K562 (cell line): ENCODE data around the gene NUMB. TPM values are rescaled to one million over a fixed set of nuclear protein-coding genes. Genes with fewer than 3 reads are reported as not detected.

Experiments
- ATAC-seq: fragments of 200-7000 bp; cut with Tn5 transposase; 3 replicates; pipeline ENCODE4 v1.9.1; 2020; ENCODE audit warnings: moderate library complexity
- BruUV-seq: library from RNA; stranded (reverse); fragments of 400-500 nt; replicated peaks from 2 replicates; lab custom pipeline; 2021; lab: Mats Ljungman, UMichigan
- CTCF ChIA-PET: fragments of 300-600 bp; formaldehyde crosslinking; extraction: SDS; loops from one replicate; lab custom pipeline; 2021; ENCODE audit warnings: low intra/inter-chr PET ratio; lab: Yijun Ruan, JAX
- POLR2A ChIA-PET: fragments of 300-600, 350-650 bp; sonication (Branson Sonifier 250); formaldehyde crosslinking; extraction: SDS; loops from one replicate; lab custom pipeline; 2021; ENCODE audit warnings: antibody characterized with exemption, inconsistent platforms; lab: Yijun Ruan, JAX
- DNase-seq, 4 experiments: peaks; one replicate each; pipeline versions ENCODE4 v3.0.0 to v3.0.0-alpha.2; 2011 to 2018; ENCODE audit warnings: low spot score in 3 of 4, mixed read lengths in 3 of 4; ENCODE audit errors: extremely low read depth in 1 of 4
- FAIRE-seq: peaks from 2 replicates; lab custom pipeline; 2011; peaks lifted over from hg19 to GRCh38; lab: Jason Lieb, UNC
- H2AFZ ChIP-seq: 2 replicates; pipeline ENCODE4 v1.6.0; 2011; ENCODE audit warnings: low read depth, low read length, control low read depth, inconsistent platforms
- H3K27ac ChIP-seq: fragments of 200-600 bp; 3 replicates; pipeline ENCODE4 v1.8.0; 2011; ENCODE audit warnings: low read depth, mild to moderate bottlenecking, control low read depth, inconsistent platforms, low read length, moderate library complexity, mixed read lengths; ENCODE audit errors: extremely low read depth
- H3K27me3 ChIP-seq, 2 experiments: fragments of 300-600 bp in 1 of 2; 2 replicates in 1 of 2; 3 replicates in 1 of 2; pipeline versions ENCODE4 v1.6.0 to v1.8.0; 2011; ENCODE audit warnings: inconsistent platforms in 2 of 2, low read length in 2 of 2, mild to moderate bottlenecking in 1 of 2, mixed read lengths in 1 of 2, moderate library complexity in 1 of 2; ENCODE audit not compliant: control insufficient read depth in 2 of 2, insufficient read depth in 2 of 2
- H3K36me3 ChIP-seq: fragments of 300-600 bp; 3 replicates; pipeline ENCODE4 v1.8.0; 2011; ENCODE audit warnings: mild to moderate bottlenecking, low read length, inconsistent platforms; ENCODE audit not compliant: control insufficient read depth, insufficient read depth
- H3K4me1 ChIP-seq, 2 experiments: fragments of 200-600 bp in 1 of 2; replicated peaks in 1 of 2; 2 replicates in 1 of 2; 3 replicates in 1 of 2; pipeline versions ENCODE4 v1.5.1 to v1.8.0; 2011; ENCODE audit warnings: inconsistent platforms in 2 of 2, low read length in 2 of 2, mild to moderate bottlenecking in 1 of 2, mixed read lengths in 1 of 2, moderate library complexity in 1 of 2; ENCODE audit not compliant: control insufficient read depth in 2 of 2, insufficient read depth in 2 of 2
- H3K4me2 ChIP-seq: 2 replicates; pipeline ENCODE4 v1.6.1; 2011; ENCODE audit warnings: low read length, control low read depth, inconsistent platforms, mixed read lengths; ENCODE audit not compliant: insufficient read depth
- H3K4me3 ChIP-seq: fragments of 200-600 bp; sonication (generic), shearing (Covaris generic); 2 replicates; pipeline ENCODE4 v1.5.1; 2016; ENCODE audit warnings: control low read depth, inconsistent platforms
- H3K79me2 ChIP-seq: fragments of 200-600 bp; 3 replicates; pipeline ENCODE4 v1.8.0; 2011; ENCODE audit warnings: low read length, inconsistent platforms; ENCODE audit not compliant: control insufficient read depth, insufficient read depth
- H3K9ac ChIP-seq, 2 experiments: 2 replicates each; pipeline versions ENCODE4 v1.6.0 to v1.6.1; 2011; ENCODE audit warnings: low read depth in 2 of 2, low read length in 2 of 2, control low read depth in 1 of 2, inconsistent platforms in 1 of 2, mild to moderate bottlenecking in 1 of 2, mixed read lengths in 1 of 2; ENCODE audit not compliant: insufficient read depth in 1 of 2
- H3K9me1 ChIP-seq: one replicate; pipeline ENCODE4 v1.6.0; 2011; ENCODE audit warnings: inconsistent platforms, mild to moderate bottlenecking, low read length, moderate library complexity; ENCODE audit not compliant: control insufficient read depth, insufficient read depth
- H3K9me3 ChIP-seq: replicated peaks from 2 replicates; pipeline ENCODE4 v1.5.1; 2011; ENCODE audit warnings: low read depth, low read length, inconsistent platforms; ENCODE audit not compliant: control insufficient read depth, insufficient read depth
- H4K20me1 ChIP-seq: replicated peaks from 2 replicates; pipeline ENCODE4 v1.6.1; 2011; ENCODE audit warnings: low read length, inconsistent platforms, mixed read lengths; ENCODE audit not compliant: control insufficient read depth, insufficient read depth
- ADNP ChIP-seq: fragments of 200-800 bp; sonication (Bioruptor generic); IDR thresholded peaks from 2 replicates; pipeline ENCODE4 v1.6.1; 2016; ENCODE audit warnings: missing genetic modification characterization, missing compliant biosample characterization
- CBFB ChIP-seq: sonication (generic); formaldehyde crosslinking; IDR thresholded peaks from 2 replicates; pipeline ENCODE4 v1.4.0; 2020; ENCODE audit warnings: mild to moderate bottlenecking, missing genetic modification reagents
- CHCHD3 ChIP-seq: fragments of 250-450 bp; sonication (Bioruptor Pico); IDR thresholded peaks from 2 replicates; pipeline ENCODE4 v2.1.2; 2022; ENCODE audit warnings: mild to moderate bottlenecking
- HNRNPH1 ChIP-seq: fragments of 200-400 bp; formaldehyde crosslinking; optimal IDR thresholded peaks from 2 replicates; pipeline ENCODE3; 2017; ENCODE audit warnings: low read depth, mild to moderate bottlenecking, low read length, moderate library complexity
- LEF1 ChIP-seq: fragments of 450-650 bp; IDR thresholded peaks from 2 replicates; pipeline ENCODE4 v1.6.1; 2016; ENCODE audit warnings: mild to moderate bottlenecking
- PHTF2 ChIP-seq: fragments of 250-450 bp; sonication (Bioruptor Pico); IDR thresholded peaks from 2 replicates; pipeline ENCODE4 v1.5.0; 2021; ENCODE audit warnings: mild to moderate bottlenecking
- ZKSCAN3 ChIP-seq: fragments of 250-450 bp; sonication (Bioruptor Pico); IDR thresholded peaks from 2 replicates; pipeline ENCODE4 v1.4.0; 2020
- ZNF253 ChIP-seq: fragments of 250-450 bp; sonication (Bioruptor Pico); conservative IDR thresholded peaks from 2 replicates; pipeline ENCODE4 v1.6.1; 2021; ENCODE audit warnings: mild to moderate bottlenecking
- ZNF57 ChIP-seq: fragments of 450-650 bp; formaldehyde crosslinking; IDR thresholded peaks from 2 replicates; pipeline ENCODE4 v1.4.0; 2020; ENCODE audit warnings: mild to moderate bottlenecking, moderate library complexity
- ZNF699 ChIP-seq: fragments of 250-450 bp; sonication (Bioruptor Pico); IDR thresholded peaks from 2 replicates; pipeline ENCODE4 v1.8.0; 2021; ENCODE audit warnings: mild to moderate bottlenecking, moderate library complexity; ENCODE audit not compliant: insufficient replicate concordance
- ZNF76 ChIP-seq: fragments of 250-450 bp; sonication (Bioruptor Pico); IDR thresholded peaks from 2 replicates; pipeline ENCODE4 v1.4.0; 2020; ENCODE audit warnings: mild to moderate bottlenecking, moderate library complexity, borderline replicate concordance
- ZNF830 ChIP-seq: fragments of 250-450 bp; sonication (Bioruptor Pico); IDR thresholded peaks from 2 replicates; pipeline ENCODE4 v1.5.0; 2021; ENCODE audit warnings: mild to moderate bottlenecking
- WGBS: fragments of 100-300 bp; shearing (Covaris generic); methylation state at CpG from one replicate; pipeline ENCODE4 v1.1.6; 2016; ENCODE audit warnings: low coverage, mixed read lengths; ENCODE audit not compliant: insufficient coverage; ENCODE audit errors: missing lambda C conversion rate; 5-methylcytosine and 5-hydroxymethylcytosine counted together
- in situ Hi-C: fragments of 300-500 bp; cut with MboI; formaldehyde crosslinking; loops from 4 replicates; pipeline ENCODE4 v1.15.0; 2018; ENCODE audit warnings: inconsistent platforms, mixed read lengths
- intact Hi-C: fragments of 100-400 bp; cut with micrococcal nuclease; formaldehyde crosslinking; loops from 2 replicates; pipeline ENCODE4 v1.14.2; 2022
- polyA plus RNA-seq, 8 experiments: library from polyadenylated mRNA; depleted of rRNA in 4 of 8; stranded (reverse) in 5 of 8; unstranded in 3 of 8; fragments of >200 nt; fragmentation: Nextera tagmentation in 2 of 8; fragmentation: Illumina TruSeq in 1 of 8; extraction: Ambion mirVana in 2 of 8; extraction: Trizol in 1 of 8; gene quantifications; 2 replicates each; pipeline versions ENCODE4 v1.2.1 to v1.2.3, GENCODE V29; 2011 to 2014; ENCODE audit warnings: inconsistent platforms in 1 of 8, missing spikeins in 1 of 8
- total RNA-seq, 7 experiments: library from RNA; depleted of rRNA in 6 of 7; stranded (reverse); fragments of >200 nt in 6 of 7; fragmentation: Illumina TruSeq in 2 of 7; extraction: Trizol in 2 of 7; gene quantifications; 2 replicates each; pipeline versions ENCODE4 v1.2.1 to v1.2.3, GENCODE V29; 2011 to 2021; ENCODE audit warnings: low replicate concordance in 1 of 7
- TF ChIP-seq, protein P1 (sequence below): fragments of 450-650 bp; IDR thresholded peaks from 2 replicates; pipeline ENCODE4 v1.6.1; 2018; ENCODE audit not compliant: partially characterized antibody
- TF ChIP-seq, protein P2 (sequence below): fragments of 250-450 bp; sonication (Bioruptor Pico); IDR thresholded peaks from 2 replicates; pipeline ENCODE4 v1.8.0; 2021; ENCODE audit warnings: moderate library complexity, mild to moderate bottlenecking, inconsistent platforms

NUMB gene
- total and polyA plus RNA-seq, 9 of the 15 experiments (the other 6 are each of a cell fraction or from before 2014, with no cell fraction given) = 13.5 to 54.0 (median 32.3) TPM

DNA sequence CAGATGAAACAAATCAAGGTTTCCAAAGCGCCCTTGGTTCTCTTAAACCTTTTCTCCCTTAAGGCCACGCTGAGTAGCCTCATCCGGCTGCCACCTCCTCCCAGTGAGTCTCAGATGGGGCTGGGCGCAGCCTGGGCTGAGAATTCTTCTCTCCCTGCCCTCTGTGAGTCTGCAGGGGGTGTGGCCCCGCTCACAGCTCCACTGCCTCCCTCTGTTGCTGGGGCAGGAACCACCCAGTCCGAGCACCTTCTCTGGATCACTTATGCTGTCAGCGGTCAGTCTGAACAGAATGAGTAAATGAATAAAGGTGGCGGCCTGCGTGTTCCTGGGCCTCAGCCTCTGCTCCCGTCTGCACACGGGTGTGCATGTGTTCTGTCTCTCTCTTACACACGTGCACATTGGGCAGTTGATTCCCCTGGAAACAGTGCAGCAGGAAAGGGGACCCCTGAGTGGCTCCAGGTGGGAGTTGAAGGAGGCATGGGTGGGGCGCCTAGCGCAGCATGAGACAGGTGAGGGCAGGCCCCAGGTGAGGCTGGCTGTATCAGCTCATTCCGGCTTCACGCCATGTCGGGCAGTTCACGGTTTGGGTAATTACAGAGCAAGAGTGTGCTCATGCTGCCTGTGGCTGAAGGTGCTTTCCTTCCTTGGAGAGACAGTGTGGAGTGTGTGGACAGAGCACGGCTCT lies 216.7 kb downstream of the NUMB start:
- H3K4me2 ChIP-seq = no peak overlapping the region
- H3K9me1 ChIP-seq = no peaks in the 10 kb centered on the region
- peaks cover 16 to 60% of the 10 kb centered on the region in 2 experiments; a peak in 4 of 5 replicates for H3K27me3 ChIP-seq
- no peaks in the 10 kb centered on the region for H3K36me3 ChIP-seq
- no peak overlapping the region for H3K27ac ChIP-seq
- in situ Hi-C loops (no loop called here), intact Hi-C loops (no loop called here)
- no peak overlapping the region for H3K4me3 ChIP-seq
- H3K9ac ChIP-seq = 0 out of 4 replicates have a peak overlapping the region, but pooled peaks of 1 of the 2 experiments have one; percentile 22
- POLR2A ChIA-PET = no interaction called here
- CTCF ChIA-PET = no interaction called here
- no peak for DNase-seq
- no peak overlapping the region for H2AFZ ChIP-seq
- 35% methylated on average over 18 of the region's 19 CpGs for WGBS
- H4K20me1 ChIP-seq = no peaks in the 10 kb centered on the region
- no peak for FAIRE-seq
- H3K79me2 ChIP-seq = no peaks in the 10 kb centered on the region
- peaks cover 0 to 31% of the 10 kb centered on the region in 2 experiments; a peak in 2 of 5 replicates for H3K4me1 ChIP-seq
- no TSS peak for BruUV-seq
- H3K9me3 ChIP-seq = no peaks in the 10 kb centered on the region
- 0 out of 3 replicates have a peak, but pooled peaks have one; percentile 7 for ATAC-seq
- no peak for TF ChIP-seq CBFB (CRISPR knock-in tag)
- no peak for TF ChIP-seq LEF1
- TF ChIP-seq, protein P1, sequence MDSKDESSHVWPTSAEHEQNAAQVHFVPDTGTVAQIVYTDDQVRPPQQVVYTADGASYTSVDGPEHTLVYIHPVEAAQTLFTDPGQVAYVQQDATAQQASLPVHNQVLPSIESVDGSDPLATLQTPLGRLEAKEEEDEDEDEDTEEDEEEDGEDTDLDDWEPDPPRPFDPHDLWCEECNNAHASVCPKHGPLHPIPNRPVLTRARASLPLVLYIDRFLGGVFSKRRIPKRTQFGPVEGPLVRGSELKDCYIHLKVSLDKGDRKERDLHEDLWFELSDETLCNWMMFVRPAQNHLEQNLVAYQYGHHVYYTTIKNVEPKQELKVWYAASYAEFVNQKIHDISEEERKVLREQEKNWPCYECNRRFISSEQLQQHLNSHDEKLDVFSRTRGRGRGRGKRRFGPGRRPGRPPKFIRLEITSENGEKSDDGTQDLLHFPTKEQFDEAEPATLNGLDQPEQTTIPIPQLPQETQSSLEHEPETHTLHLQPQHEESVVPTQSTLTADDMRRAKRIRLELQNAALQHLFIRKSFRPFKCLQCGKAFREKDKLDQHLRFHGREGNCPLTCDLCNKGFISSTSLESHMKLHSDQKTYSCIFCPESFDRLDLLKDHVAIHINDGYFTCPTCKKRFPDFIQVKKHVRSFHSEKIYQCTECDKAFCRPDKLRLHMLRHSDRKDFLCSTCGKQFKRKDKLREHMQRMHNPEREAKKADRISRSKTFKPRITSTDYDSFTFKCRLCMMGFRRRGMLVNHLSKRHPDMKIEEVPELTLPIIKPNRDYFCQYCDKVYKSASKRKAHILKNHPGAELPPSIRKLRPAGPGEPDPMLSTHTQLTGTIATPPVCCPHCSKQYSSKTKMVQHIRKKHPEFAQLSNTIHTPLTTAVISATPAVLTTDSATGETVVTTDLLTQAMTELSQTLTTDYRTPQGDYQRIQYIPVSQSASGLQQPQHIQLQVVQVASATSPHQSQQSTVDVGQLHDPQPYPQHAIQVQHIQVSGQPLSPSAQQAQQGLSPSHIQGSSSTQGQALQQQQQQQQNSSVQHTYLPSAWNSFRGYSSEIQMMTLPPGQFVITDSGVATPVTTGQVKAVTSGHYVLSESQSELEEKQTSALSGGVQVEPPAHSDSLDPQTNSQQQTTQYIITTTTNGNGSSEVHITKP = no peak
- no peak for TF ChIP-seq ZKSCAN3 (CRISPR knock-in tag)
- TF ChIP-seq ZNF76 (CRISPR knock-in tag) = no peak
- no peak for TF ChIP-seq ZNF253 (CRISPR knock-in tag)
- TF ChIP-seq, protein P2, sequence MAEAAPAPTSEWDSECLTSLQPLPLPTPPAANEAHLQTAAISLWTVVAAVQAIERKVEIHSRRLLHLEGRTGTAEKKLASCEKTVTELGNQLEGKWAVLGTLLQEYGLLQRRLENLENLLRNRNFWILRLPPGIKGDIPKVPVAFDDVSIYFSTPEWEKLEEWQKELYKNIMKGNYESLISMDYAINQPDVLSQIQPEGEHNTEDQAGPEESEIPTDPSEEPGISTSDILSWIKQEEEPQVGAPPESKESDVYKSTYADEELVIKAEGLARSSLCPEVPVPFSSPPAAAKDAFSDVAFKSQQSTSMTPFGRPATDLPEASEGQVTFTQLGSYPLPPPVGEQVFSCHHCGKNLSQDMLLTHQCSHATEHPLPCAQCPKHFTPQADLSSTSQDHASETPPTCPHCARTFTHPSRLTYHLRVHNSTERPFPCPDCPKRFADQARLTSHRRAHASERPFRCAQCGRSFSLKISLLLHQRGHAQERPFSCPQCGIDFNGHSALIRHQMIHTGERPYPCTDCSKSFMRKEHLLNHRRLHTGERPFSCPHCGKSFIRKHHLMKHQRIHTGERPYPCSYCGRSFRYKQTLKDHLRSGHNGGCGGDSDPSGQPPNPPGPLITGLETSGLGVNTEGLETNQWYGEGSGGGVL (CRISPR knock-in tag) = no peak
- TF ChIP-seq CHCHD3 (CRISPR knock-in tag) = no peak
- TF ChIP-seq HNRNPH1 = no peak
- no peak for TF ChIP-seq ZNF57 (CRISPR knock-in tag)
- no peak for TF ChIP-seq PHTF2 (CRISPR knock-in tag)
- TF ChIP-seq ZNF830 = no peak
- no peak for TF ChIP-seq ADNP (tag)
- no peak for TF ChIP-seq ZNF699 (CRISPR knock-in tag)
